Loucy (cell line): ENCODE measurements around the gene SKIC2.
"Not testable (repeated sequence)": the region's sequence is repeated elsewhere in the genome, so short reads cannot be mapped to it uniquely, and the experiment has no call there.

Experiments used
- H2AFZ ChIP-seq: fragments of 200-600 bp; sonication (generic); 2 replicates; pipeline ENCODE4 v1.6.0; 2016; ENCODE audit warnings: antibody characterized with exemption, mild to moderate bottlenecking, low read length, moderate library complexity
- H3F3A ChIP-seq: fragments of 200-600 bp; 2 replicates; pipeline ENCODE4 v1.6.0; 2016; ENCODE audit warnings: antibody characterized with exemption, low read depth, mild to moderate bottlenecking
- H3K27me3 ChIP-seq: fragments of 200-600 bp; sonication (generic); 2 replicates; pipeline ENCODE4 v1.6.1; 2014; ENCODE audit warnings: low read length, mild to moderate bottlenecking; ENCODE audit not compliant: insufficient read depth, poor library complexity, severe bottlenecking
- H3K36me3 ChIP-seq: fragments of 200-600 bp; sonication (generic); 2 replicates; pipeline ENCODE4 v1.6.1; 2016; ENCODE audit warnings: low read length; ENCODE audit not compliant: insufficient read depth
- H3K4me1 ChIP-seq: fragments of 200-600 bp; sonication (generic); 2 replicates; pipeline ENCODE4 v1.5.1; 2014; ENCODE audit warnings: low read length, mild to moderate bottlenecking; ENCODE audit not compliant: insufficient read depth, poor library complexity, severe bottlenecking
- H3K4me2 ChIP-seq: fragments of 200-600 bp; sonication (generic); 2 replicates; pipeline ENCODE4 v1.6.0; 2014; ENCODE audit warnings: antibody characterized with exemption, low read length, low read depth, mild to moderate bottlenecking; ENCODE audit not compliant: poor library complexity, severe bottlenecking
- H3K4me3 ChIP-seq: fragments of 200-600 bp; sonication (generic); 2 replicates; pipeline ENCODE4 v1.5.1; 2014; ENCODE audit warnings: low read length, mild to moderate bottlenecking, mixed read lengths; ENCODE audit not compliant: poor library complexity, severe bottlenecking
- H3K79me2 ChIP-seq: fragments of 200-600 bp; sonication (generic); 2 replicates; pipeline ENCODE4 v1.6.1; 2014; ENCODE audit warnings: low read length; ENCODE audit not compliant: insufficient read depth
- H3K9ac ChIP-seq: fragments of 200-600 bp; sonication (generic); 2 replicates; pipeline ENCODE4 v1.6.0; 2014; ENCODE audit warnings: mild to moderate bottlenecking, low read depth, low read length, moderate library complexity; ENCODE audit not compliant: poor library complexity, severe bottlenecking
- H3K9me2 ChIP-seq: fragments of 200-600 bp; sonication (generic); replicated peaks from 2 replicates; pipeline ENCODE4 v1.6.1; 2016; ENCODE audit warnings: low read depth, low read length, mixed read lengths
- H3K9me3 ChIP-seq: fragments of 200-600 bp; sonication (generic); 2 replicates; pipeline ENCODE4 v1.6.1; 2014; ENCODE audit warnings: mild to moderate bottlenecking, antibody characterized with exemption, low read length, low read depth; ENCODE audit not compliant: insufficient read depth
- H4K20me1 ChIP-seq: fragments of 200-600 bp; sonication (generic); 2 replicates; pipeline ENCODE4 v1.6.0; 2014; ENCODE audit warnings: antibody characterized with exemption, low read length, mild to moderate bottlenecking; ENCODE audit not compliant: insufficient read depth, poor library complexity, severe bottlenecking
- CTCF ChIP-seq: fragments of 200-600 bp; sonication (generic); conservative IDR thresholded peaks from 2 replicates; pipeline ENCODE4 v1.5.1; 2014; ENCODE audit warnings: mild to moderate bottlenecking, antibody characterized with exemption, low read length
- EZH2phosphoT487 ChIP-seq: fragments of 200-600 bp; IDR thresholded peaks from 2 replicates; pipeline ENCODE4 v1.6.1; 2018; ENCODE audit warnings: antibody characterized with exemption, mild to moderate bottlenecking, moderate library complexity, borderline replicate concordance

SKIC2 gene

GRCh38 chr6:31958741-31959739 is at the start of gene SKIC2, which contains the start of gene NELFE:
SKIC2 (plus strand) TSS chr6:31959175; CDS start chr6:31959193, 18 bp downstream.
NELFE (minus strand) TSS chr6:31958971; CDS start chr6:31958446, 525 bp downstream.
- Histone ChIP-seq H2AFZ (peak within 1 kb of the TSS; percentile 91), H3K79me2 (peaks cover 39% of the 10 kb centered on the region), H3K4me2 (peak within 1 kb of the TSS; percentile 94), H3K9ac (peak within 1 kb of the TSS; percentile 95), H3F3A (no peaks in the 10 kb centered on the region), H3K9me2 (no peaks in the 10 kb centered on the region), H3K36me3 (peaks cover 23% of the 10 kb centered on the region; the same call in 1 of the 2 replicates), H3K4me1 (peaks cover 28% of the 10 kb centered on the region), H3K9me3 (no peaks in the 10 kb centered on the region), H3K27me3 (no peaks in the 10 kb centered on the region), H3K4me3 (peak within 1 kb of the TSS; percentile 95), H4K20me1 (no peaks in the 10 kb centered on the region)
- TF ChIP-seq EZH2phosphoT487 = no peak

GRCh38 chr6:31909298-31909697 is 49.7 kb upstream of the SKIC2 start:
- not testable (repeated sequence) for H3K27me3 ChIP-seq, H3F3A ChIP-seq, H3K36me3 ChIP-seq, H3K9me3 ChIP-seq, H3K4me2 ChIP-seq, H3K9ac ChIP-seq, H3K4me1 ChIP-seq, H3K9me2 ChIP-seq, H3K4me3 ChIP-seq, H3K79me2 ChIP-seq, H2AFZ ChIP-seq, H4K20me1 ChIP-seq

GRCh38 chr6:31911826-31912585 is 47.0 kb upstream of the SKIC2 start:
- no peaks in the 10 kb centered on the region for H3K36me3 ChIP-seq
- H3K4me1 ChIP-seq = no peaks in the 10 kb centered on the region
- no peak overlapping the region for H2AFZ ChIP-seq
- no peaks in the 10 kb centered on the region for H3K9me2 ChIP-seq
- no peaks in the 10 kb centered on the region for H4K20me1 ChIP-seq
- H3K79me2 ChIP-seq = no peaks in the 10 kb centered on the region
- H3K4me3 ChIP-seq = no peak overlapping the region
- no peaks in the 10 kb centered on the region for H3K9me3 ChIP-seq
- H3K27me3 ChIP-seq = no peaks in the 10 kb centered on the region
- no peak overlapping the region for H3K4me2 ChIP-seq
- no peak for TF ChIP-seq EZH2phosphoT487
- no peak for TF ChIP-seq CTCF
- no peaks in the 10 kb centered on the region; the same call in 1 of the 2 replicates for H3F3A ChIP-seq
- no peak overlapping the region for H3K9ac ChIP-seq

- no peaks in the 10 kb centered on the region for H3K4me1 ChIP-seq
Measured at GRCh38 chr6:31915351-31915750, 43.6 kb upstream of the SKIC2 start.

More at GRCh38 chr6:31915351-31915750, 43.6 kb upstream of the SKIC2 start:
- no peak overlapping the region for H3K4me2 ChIP-seq
- H3F3A ChIP-seq = no peaks in the 10 kb centered on the region
- no peaks in the 10 kb centered on the region for H3K36me3 ChIP-seq
- H3K9me3 ChIP-seq = no peaks in the 10 kb centered on the region
- H3K9ac ChIP-seq = no peak overlapping the region
- H3K9me2 ChIP-seq = no peaks in the 10 kb centered on the region
- no peak for TF ChIP-seq EZH2phosphoT487
- no peak; the same call in 1 of the 2 replicates for TF ChIP-seq CTCF
- no peak overlapping the region for H3K4me3 ChIP-seq
- H2AFZ ChIP-seq = no peak overlapping the region
- H4K20me1 ChIP-seq = no peaks in the 10 kb centered on the region
- H3K79me2 ChIP-seq = no peaks in the 10 kb centered on the region
- no peaks in the 10 kb centered on the region for H3K27me3 ChIP-seq
